ENCODE data around the gene UBE2QL1. TPM values are rescaled to one million over a fixed set of nuclear protein-coding genes. Genes with fewer than 3 reads are reported as not detected.

Gene UBE2QL1
- total RNA-seq, 1 donor from 2014 or later: 0.61 TPM

DNA sequence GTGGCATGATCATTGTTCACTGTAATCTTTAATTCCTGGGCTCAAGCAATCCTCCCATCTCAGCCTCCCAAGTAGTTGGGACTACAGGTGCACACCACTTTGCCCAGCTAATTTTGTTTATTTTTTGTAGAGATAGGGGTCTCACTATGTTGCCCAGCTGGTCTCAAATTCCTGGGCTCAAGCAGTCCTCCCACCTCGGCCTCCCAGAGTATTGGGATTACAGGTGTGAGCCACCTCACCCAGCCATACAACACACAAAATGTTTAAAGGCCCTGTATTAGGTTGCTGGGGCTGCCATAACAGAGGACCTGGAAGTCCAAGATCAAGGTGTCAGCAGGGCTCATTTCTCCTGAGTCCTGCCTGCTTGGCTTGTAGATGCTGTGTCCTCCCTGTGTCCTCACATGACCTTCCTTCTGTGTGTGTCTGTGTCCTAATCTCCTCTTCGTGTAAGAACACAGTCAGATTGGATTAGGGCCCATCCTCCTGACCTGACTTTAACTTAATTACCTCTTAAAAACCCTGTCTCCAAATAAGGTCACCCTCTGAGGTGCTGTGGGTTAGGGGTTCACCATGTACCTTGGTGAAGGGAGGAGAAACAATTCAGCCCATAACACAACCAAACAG is 5.4 kb downstream of the UBE2QL1 start:
- no peak for DNase-seq (ENCODE audit: low spot score)

GRCh38 chr5:6454628-6455053 is 6.0 kb downstream of the UBE2QL1 start:
- DNase-seq (ENCODE audit: low spot score): no peak

GRCh38 chr5:6455571-6456200 is 7.0 kb downstream of the UBE2QL1 start:
- DNase-seq (ENCODE audit: low spot score): no peak

GRCh38 chr5:6456766-6457370 is 8.2 kb downstream of the UBE2QL1 start:
- DNase-seq (ENCODE audit: low spot score): peak; percentile 76

GRCh38 chr5:6457592-6457991 is 8.9 kb downstream of the UBE2QL1 start:
- peak; percentile 37 for DNase-seq (ENCODE audit: low spot score)

- DNase-seq (ENCODE audit: low spot score): peak; percentile 9
Measured at GRCh38 chr5:6458833-6459232, 10.2 kb downstream of the UBE2QL1 start.

DNA sequence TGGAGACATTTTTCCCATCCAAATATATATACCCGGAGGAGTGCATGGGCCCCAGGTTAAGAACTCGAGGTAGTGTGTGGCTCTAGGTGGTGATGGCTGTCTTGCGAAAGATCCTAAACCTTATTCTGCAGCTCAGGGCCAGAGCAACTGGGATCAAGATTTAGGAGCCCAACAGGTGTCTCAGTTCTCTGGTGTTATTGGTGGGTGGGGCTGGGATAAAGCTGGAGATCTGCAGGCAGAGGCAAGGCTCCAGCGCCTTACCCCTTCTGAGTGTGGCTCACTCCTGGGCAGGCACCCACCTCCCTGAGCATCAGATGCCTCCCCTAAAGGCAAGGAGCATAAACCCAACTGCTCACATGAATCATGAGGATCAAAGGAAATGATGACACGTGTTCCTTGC is 11.2 kb downstream of the UBE2QL1 start:
- peak; percentile 47 for DNase-seq (ENCODE audit: low spot score)

DNA sequence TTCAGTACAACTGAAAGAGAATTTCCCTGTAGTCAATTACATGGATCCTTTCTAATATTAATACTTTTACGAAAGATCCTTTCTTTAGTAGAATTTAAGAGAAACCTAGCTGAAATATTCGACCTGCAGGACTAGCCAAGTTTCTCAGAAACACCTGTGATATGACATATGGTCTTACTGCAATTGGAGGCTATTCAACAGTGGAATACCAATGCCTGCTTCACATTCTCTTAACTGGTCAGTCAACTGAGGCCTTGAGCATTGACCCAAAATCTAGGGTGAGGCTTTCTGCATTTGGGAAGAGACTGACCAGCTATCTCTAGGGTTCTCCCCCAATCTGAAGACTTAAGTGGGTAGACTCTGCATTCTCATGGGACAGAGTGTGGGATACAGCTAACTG is 12.3 kb downstream of the UBE2QL1 start:
- DNase-seq (ENCODE audit: low spot score): peak; percentile 1

DNA sequence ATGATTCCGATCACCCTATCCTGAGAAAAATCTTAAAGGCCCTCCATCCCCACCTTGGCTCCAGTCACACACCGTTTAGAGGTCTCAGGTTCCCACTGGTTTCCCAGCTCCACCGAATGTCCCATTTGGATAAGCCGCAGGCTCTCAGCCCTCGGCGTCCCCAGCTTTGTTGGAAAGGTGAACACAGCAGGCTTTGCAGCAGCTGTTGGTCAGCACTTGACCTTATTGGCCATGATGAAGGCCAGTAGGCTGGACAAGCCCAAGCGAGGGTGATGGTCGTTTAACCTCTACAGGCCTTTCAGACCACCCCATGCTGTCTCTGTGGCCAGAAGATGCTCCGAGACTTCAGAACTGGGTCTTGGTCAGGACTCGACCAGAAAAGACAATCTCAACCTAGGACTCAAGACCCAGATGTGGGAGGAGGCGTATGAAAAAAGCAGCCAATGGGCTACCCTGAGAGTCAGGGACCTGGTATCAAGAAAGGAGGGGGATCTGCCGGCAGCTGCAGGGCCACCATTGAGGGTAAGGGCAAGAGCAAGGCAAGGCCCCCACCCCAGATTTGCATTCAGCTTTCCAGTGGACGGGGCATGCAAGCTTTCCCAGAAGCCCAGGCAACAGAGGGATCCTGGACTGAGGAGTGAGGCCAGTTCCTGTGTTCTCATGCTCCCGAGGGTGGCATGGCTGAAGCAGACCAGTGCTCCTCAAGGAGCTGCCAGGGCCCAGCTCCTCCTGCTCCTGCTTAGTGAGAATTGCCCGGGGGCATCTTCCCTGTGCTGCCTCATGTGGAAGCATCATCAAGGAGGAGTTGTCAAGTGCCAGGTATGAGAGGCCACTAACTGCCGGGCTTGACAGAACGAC is 13.4 kb downstream of the UBE2QL1 start:
- DNase-seq (ENCODE audit: low spot score): peak; percentile 85

DNA sequence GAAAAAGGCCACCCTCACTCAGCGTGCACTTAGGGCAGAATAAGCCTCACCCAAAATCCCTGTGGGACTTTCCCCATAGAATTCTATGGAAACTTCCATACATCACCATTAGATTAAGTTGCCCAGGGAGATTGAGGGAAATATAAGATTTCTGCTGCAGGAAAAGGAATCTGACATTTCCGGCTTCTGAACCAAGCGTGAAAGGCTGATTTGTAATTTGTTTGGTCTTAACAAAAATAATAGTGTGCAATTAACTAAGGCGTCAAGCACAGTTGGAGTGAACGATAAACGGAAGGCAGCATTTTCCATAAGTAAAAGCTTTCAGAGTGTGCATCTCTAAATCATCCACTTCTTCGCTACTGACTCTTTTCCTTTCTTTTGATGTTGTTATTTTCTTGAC is 14.0 kb downstream of the UBE2QL1 start:
- DNase-seq (ENCODE audit: low spot score): no peak

GRCh38 chr5:6464441-6464840 is 15.8 kb downstream of the UBE2QL1 start:
- DNase-seq (ENCODE audit: low spot score): peak; percentile 55

GRCh38 chr5:6465831-6466790 is 17.5 kb downstream of the UBE2QL1 start:
- DNase-seq (ENCODE audit: low spot score): peak; percentile 68

- peak; percentile 30 for DNase-seq (ENCODE audit: low spot score)
Measured at GRCh38 chr5:6466975-6467567, 18.4 kb downstream of the UBE2QL1 start.

DNA sequence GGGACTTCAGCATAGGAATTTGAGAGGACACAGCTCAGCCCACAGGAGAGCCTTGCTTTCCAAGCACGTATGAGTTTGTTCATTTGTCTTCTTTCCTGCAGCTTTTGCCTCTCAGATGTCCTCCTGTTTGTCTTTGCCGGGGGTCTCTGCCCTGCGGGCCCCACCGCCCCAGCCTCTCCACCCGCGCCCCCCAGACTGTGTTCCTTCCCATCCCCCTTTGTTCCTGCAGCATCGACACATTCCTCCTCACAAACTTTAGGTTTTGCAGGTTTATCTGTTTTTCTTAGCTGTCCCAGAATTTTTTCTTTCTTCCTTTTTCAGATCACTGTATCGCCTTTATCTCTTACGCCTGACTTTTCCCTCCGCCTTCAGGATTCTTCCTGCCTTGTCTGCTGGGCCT is 18.9 kb downstream of the UBE2QL1 start:
- peak; percentile 30 for DNase-seq (ENCODE audit: low spot score)

DNA sequence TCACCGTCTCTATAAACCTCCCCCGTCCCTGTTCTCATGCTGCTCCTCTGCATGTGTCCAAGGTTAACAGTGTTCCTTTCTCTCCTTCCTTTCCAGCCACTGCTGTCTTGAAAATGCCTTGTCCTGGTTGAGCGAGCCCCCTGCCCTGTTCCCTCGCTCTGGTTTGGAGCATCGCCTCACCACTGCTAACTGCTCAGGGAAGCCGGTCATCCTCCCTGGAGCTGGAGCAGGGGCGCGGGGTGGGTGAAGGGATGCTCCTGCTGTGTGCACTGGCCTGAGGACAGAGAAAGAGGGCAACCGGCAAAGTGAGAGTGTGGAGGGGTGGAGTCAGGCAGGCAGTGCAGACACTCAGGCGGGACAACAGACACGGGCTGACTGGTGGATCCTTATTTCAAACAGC is 19.4 kb downstream of the UBE2QL1 start:
- peak; percentile 81 for DNase-seq (ENCODE audit: low spot score)

GRCh38 chr5:6468870-6469269 is 20.2 kb downstream of the UBE2QL1 start:
- DNase-seq (ENCODE audit: low spot score): peak; percentile 37

GRCh38 chr5:6469836-6470235 is 21.2 kb downstream of the UBE2QL1 start:
- peak; percentile 81 for DNase-seq (ENCODE audit: low spot score)

DNA sequence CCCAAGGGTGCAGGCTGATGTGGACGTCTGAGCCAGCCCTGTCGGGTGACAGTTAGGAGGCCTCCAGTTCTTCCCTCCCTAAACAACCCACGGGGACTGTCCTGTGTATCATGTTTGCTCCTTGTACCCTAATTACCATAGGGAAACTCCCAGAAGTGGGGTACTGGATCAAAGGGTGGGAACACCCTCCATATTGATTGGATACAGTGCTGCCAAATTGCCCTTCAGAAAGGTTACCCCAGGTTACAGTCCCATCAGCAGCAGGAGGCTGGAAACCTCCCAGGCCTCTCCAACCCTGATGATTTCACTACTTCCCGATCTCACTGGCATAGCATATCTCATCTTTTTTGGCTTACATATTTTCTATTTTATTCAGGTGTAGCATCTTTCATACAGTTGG is 22.0 kb downstream of the UBE2QL1 start:
- DNase-seq (ENCODE audit: low spot score): peak; percentile 55

DNA sequence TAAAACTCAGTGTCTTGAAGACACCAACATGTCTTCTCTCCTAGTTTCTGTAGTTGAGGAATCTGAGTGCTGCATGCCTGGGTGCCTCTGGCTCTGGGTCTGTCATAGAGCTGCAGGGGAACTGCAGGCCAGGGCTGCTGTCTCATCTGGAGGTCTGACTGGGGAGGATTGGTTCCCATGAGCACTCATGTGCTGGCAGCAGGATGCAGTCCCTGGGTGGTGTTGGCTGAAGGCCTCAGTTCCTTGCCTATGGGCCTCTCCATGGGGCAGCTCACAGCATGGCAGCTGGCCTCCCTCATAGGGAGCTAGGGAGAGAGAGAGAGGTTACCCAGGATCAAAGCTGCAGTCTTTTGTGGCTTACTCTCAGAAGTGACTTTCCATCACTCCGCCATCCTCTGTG is 22.6 kb downstream of the UBE2QL1 start:
- DNase-seq (ENCODE audit: low spot score): peak; percentile 53

DNA sequence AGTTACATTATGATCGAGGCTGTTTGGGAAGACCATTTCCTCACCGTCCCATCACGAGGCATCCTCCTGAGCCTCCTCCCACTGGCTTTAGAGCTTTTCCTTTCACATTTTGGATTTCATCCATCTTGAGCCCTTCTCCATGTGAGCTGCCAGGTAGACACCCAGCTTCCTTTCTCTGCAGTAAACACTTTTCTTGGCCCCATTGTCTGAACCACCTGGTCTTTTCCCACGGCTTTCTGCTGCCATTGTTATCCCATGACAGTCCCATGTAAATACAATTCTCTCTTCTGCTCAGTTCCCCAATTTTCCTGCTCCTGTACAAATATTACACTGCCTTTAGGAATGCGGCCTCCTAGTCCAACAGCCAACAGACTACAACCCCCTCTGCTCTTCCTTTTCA is 24.1 kb downstream of the UBE2QL1 start:
- DNase-seq (ENCODE audit: low spot score): peak; percentile 12
